Uterus (tissue), 2 donors: Measurements from ENCODE around the gene ANKS4B.

Experiments used
- POLR2A ChIP-seq, 2 donors: fragments of 450-650 bp; IDR thresholded peaks; one replicate each; pipeline ENCODE4 v1.6.1; 2016; ENCODE audit warnings: antibody characterized with exemption in 2 of 2, mild to moderate bottlenecking in 1 of 2, moderate library complexity in 1 of 2
- TF ChIP-seq, protein P1 (sequence below), 4 experiments: fragments of 200-600 bp in 2 of 4; fragments of 450-650 bp in 2 of 4; sonication (generic) in 2 of 4; IDR thresholded peaks; one replicate each; pipeline ENCODE4 v1.5.1; 2016 to 2019; ENCODE audit warnings: antibody characterized with exemption in 4 of 4, mild to moderate bottlenecking in 2 of 4, moderate library complexity in 1 of 4

GRCh38 chr16:21197621-21198020 is 35.9 kb upstream of the ANKS4B start:
- TF ChIP-seq, protein P1, sequence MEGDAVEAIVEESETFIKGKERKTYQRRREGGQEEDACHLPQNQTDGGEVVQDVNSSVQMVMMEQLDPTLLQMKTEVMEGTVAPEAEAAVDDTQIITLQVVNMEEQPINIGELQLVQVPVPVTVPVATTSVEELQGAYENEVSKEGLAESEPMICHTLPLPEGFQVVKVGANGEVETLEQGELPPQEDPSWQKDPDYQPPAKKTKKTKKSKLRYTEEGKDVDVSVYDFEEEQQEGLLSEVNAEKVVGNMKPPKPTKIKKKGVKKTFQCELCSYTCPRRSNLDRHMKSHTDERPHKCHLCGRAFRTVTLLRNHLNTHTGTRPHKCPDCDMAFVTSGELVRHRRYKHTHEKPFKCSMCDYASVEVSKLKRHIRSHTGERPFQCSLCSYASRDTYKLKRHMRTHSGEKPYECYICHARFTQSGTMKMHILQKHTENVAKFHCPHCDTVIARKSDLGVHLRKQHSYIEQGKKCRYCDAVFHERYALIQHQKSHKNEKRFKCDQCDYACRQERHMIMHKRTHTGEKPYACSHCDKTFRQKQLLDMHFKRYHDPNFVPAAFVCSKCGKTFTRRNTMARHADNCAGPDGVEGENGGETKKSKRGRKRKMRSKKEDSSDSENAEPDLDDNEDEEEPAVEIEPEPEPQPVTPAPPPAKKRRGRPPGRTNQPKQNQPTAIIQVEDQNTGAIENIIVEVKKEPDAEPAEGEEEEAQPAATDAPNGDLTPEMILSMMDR (IDR thresholded peaks at IDR 0.05) = no peak
- no peak for TF ChIP-seq POLR2A (IDR thresholded peaks at IDR 0.05)
